HG03460 (cell line): Measurements from ENCODE around the gene ATP13A4.

ENCODE experiments used
- ATAC-seq: cut with Tn5 transposase; IDR thresholded peaks from one replicate; pipeline ENCODE4 v1.9.1; 2021; ENCODE audit not compliant: unreplicated experiment

The ATP13A4 gene

GRCh38 chr3:193498215-193498614, 56.5 kb downstream of the ATP13A4 start:
- no peak for ATAC-seq

DNA sequence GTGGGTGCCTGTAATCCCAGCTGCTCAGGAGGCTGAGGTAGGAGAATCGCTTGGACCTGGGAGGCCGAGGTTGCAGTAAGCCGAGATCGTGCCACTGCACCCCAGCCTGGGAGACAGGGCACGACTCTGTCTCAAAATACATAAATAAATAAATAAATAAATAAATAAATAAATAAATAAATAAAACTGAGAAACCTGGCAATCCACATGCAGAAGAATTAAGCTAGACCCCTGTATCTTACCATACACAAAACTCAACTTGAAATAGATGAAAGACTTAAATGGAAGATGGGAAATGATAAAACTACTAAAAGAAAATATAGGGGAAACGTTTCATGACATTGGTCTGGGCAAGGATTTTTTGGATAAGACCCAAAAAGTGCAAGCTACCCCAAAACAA, 58.0 kb downstream of the ATP13A4 start:
- ATAC-seq, result no peak

DNA sequence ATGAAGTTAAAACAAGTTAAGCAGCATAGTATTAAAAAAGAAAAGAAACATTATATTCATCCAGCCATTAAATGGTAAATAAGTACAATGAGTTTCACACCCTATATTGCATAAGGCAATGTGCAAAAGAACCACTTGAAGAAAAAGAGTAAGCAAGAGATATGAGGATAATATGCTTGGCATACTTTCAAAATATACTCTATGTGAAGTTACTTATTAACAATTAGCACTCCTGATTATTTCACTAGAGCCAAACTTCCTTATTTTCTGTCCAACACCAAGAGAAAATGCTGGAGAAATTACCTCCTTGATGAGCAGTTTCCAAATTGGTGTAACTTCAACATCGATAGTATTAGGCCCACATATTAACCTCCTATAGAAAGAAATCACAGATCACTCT, 63.7 kb downstream of the ATP13A4 start:
- no peak for ATAC-seq

DNA sequence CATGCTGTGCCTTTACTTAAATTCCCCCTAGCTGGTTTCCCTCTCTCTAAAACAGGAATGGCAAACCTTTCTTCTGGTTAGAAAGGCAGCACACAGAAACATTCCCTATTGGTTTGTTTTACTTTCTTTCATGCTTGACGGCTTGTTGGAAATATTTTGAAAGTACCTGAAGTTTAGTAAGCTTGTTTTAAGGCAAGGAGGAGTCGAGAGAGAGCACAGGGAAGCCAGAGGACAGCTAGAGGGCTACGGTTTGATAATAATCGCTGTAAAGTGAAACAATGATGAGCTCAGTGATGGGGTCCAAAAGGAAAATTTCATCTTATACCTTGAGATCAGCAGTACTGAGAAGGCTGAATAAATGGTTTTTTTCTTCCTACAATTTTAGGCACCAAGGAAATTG, 64.1 kb downstream of the ATP13A4 start:
- no peak for ATAC-seq

DNA sequence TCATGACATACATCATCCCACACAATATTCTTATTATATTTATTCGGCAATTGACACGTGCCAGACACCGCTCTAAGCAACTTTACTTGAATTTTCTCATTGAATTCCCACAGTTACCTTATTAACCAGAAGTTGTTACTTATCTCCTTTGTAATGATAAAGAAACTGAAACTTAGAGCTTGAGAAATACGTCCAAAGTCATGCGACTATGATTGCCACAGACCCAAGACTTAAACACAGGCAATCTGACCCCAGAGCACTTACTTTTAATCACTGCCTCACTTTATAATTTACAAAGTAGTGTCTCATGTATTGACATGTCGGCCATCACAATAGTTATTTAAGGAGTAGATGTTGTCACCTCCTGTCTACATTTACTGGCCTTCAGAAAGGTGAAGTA, 64.7 kb downstream of the ATP13A4 start:
- ATAC-seq, result no peak

GRCh38 chr3:193488741-193489140, 66.0 kb downstream of the ATP13A4 start:
- ATAC-seq, result no peak

- no peak for ATAC-seq
Observed at GRCh38 chr3:193483988-193484539, 70.6 kb downstream of the ATP13A4 start.

DNA sequence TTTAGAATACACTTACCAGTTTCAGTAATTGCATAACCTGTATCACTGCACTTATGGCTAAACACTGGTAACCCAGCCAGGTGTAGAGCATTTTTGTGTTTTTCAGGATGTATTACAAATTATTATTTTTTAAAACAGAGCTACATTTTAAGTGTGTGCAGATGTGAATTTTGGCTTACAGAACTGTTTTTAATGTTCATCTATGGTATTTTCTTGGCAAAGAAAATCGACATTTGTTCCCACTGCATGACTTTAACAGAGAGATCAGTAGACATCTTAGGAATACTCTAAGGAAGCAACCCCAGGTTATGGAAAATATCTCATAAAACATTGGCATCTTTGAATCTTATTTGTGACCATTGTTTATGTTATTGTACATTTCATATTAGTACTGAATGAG, 73.3 kb downstream of the ATP13A4 start:
- ATAC-seq, result no peak

DNA sequence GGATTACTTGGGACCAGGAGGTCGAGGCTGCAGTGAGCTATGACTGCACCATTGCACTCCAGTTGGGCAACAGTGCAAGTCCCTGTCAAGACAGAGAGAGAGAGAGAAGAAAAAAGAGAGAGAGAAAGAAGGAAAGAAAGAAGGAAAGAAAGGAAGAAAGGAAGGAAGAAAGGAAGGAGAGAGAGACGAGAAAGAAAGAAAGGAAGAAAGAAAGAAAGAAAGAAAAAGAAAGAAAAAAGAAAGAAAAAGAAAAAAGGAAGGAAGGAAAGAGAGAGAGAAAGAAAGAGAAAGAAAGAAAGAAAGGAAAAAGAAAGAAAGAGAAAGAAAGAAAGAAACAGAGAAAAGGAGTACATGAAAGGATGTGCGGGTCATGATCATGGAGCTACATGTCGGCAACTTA, 80.2 kb downstream of the ATP13A4 start:
- ATAC-seq, result no peak

DNA sequence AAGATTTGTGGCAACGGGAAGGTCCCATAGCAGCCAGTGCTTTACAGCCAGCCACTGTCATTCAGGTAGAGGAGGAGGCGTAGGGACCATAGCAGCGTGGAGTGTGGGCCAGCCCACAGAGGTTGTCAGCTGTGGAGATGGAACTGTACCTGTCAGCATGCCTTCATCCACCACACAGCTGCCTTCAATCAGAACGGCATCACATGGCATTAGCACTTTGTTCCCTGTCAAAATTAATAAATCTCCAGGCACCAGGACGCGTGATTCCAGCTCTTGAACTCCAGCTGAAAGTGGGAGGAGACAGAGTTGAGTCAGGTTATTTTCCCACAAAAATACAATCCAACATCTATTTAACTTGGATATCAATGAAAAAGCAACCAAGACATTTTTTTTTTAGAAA, 84.0 kb downstream of the ATP13A4 start:
- no peak for ATAC-seq

DNA sequence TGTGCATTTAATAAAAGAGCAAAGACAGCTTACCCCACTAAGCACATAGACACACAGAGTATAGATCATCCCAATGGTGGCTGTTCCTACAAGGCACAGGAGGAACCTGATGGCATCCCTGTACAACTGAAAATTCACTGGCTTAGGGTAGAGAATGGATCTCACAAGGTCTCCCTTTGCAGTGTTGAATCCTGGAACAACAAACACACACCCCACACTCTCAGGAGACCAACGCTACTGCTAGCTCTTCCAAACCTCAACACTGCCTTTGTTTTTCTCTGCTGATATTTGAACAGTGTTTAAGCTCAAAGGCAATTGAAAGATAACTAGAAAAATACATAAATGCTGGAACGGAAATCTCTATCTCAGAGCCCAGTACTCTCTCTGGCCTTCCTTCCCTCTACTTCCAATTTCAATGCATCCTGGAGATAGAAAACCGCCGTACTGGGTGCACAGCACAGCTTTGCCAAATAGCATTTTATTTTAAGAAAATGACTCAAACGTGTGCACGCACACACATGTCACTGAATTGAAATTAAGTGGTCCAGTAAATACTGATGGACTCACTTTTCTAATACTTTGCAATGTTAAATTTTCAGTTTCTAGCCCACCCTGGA, 88.6 kb downstream of the ATP13A4 start:
- ATAC-seq, result no peak

- ATAC-seq, result no peak
Observed at GRCh38 chr3:193464889-193465288, 89.8 kb downstream of the ATP13A4 start.

GRCh38 chr3:193457526-193457925, 97.2 kb downstream of the ATP13A4 start:
- ATAC-seq, result no peak

DNA sequence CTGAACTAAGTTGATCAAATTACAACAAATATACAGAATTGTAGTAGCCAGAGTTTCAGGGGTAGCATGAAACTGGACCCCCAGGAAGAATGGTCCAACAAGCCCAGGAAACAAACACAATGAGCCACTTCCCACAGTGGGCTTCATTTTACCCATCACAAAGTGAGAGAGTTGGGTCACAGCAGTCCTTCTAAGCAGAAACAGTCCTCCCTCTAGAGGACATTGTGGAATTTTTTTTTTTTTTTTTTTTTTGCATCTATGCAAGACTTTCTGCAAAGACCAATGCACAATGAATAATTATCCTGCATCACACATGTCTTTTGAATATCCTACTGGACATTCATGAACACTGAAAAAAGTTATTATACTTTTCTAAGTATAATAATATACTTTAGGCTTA, 102.4 kb downstream of the ATP13A4 start:
- no peak for ATAC-seq

- no peak for ATAC-seq
Observed at GRCh38 chr3:193451902-193452301, 102.8 kb downstream of the ATP13A4 start.

GRCh38 chr3:193446965-193447602, 107.6 kb downstream of the ATP13A4 start:
- ATAC-seq, result no peak

DNA sequence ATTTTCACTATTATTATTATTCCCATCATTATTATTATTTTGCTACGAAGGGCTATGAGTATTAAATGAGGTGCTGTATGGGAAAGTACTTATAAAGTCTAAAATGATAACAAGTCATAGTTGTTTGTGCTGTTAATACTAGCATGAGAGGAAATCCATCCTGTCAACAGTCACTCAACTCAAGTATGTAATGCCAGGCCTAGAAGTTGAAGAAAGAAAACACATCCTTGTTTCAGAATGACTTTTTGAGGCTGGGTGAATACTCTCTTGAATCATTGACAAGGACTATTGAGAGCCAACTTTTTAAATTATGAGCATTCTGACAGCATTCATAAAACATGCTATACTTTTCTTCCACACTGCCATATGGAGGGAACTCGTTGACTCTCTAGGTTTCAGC, 115.3 kb downstream of the ATP13A4 start:
- ATAC-seq, result no peak

- no peak for ATAC-seq
Observed at GRCh38 chr3:193418576-193419373, 135.9 kb downstream of the ATP13A4 start.

- no peak for ATAC-seq
Observed at GRCh38 chr3:193416629-193417028, 138.1 kb downstream of the ATP13A4 start.

GRCh38 chr3:193407688-193408087, 147.0 kb downstream of the ATP13A4 start:
- no peak for ATAC-seq

GRCh38 chr3:193407112-193407511, 147.6 kb downstream of the ATP13A4 start:
- ATAC-seq, result no peak

GRCh38 chr3:193403307-193403706, 151.4 kb downstream of the ATP13A4 start:
- no peak for ATAC-seq
